OCI-LY3 (cell line): ENCODE measurements around the gene ADTRP.

Source experiments
- H2AFZ ChIP-seq: fragments of 200-600, 300-600 bp; shearing (Covaris generic); 2 replicates; pipeline ENCODE4 v1.6.0; 2014; ENCODE audit warnings: antibody characterized with exemption, low read depth, low read length
- H3K27ac ChIP-seq: fragments of 200-600, 300-600 bp; sonication (generic); 2 replicates; pipeline ENCODE4 v1.5.1; 2014; ENCODE audit warnings: mild to moderate bottlenecking, low read length, moderate library complexity, mixed read lengths
- H3K27me3 ChIP-seq: fragments of 200-600, 300-600 bp; sonication (generic); 2 replicates; pipeline ENCODE4 v1.6.1; 2014; ENCODE audit warnings: low read depth, low read length, mixed read lengths
- H3K36me3 ChIP-seq: fragments of 200-600, 300-600 bp; sonication (generic); replicated peaks from 2 replicates; pipeline ENCODE3; 2014; ENCODE audit warnings: low read depth, low read length, mixed read lengths
- H3K4me1 ChIP-seq: fragments of 300-600, 200-600 bp; sonication (generic); 2 replicates; pipeline ENCODE4 v1.6.1; 2014; ENCODE audit warnings: low read length, mixed read lengths
- H3K4me2 ChIP-seq: fragments of 200-600, 300-600 bp; sonication (generic); 2 replicates; pipeline ENCODE4 v1.6.1; 2014; ENCODE audit warnings: low read length, mixed read lengths
- H3K4me3 ChIP-seq: fragments of 300-600, 200-600 bp; sonication (generic); 2 replicates; pipeline ENCODE4 v1.5.1; 2014; ENCODE audit warnings: antibody characterized with exemption, mild to moderate bottlenecking, low read length, moderate library complexity
- H3K79me2 ChIP-seq: fragments of 300-600, 200-600 bp; shearing (Covaris generic); 2 replicates; pipeline ENCODE4 v1.6.1; 2014; ENCODE audit warnings: mild to moderate bottlenecking, low read length, mixed read lengths
- H3K9ac ChIP-seq: fragments of 300-600, 200-600 bp; shearing (Covaris generic); 2 replicates; pipeline ENCODE4 v1.6.0; 2014; ENCODE audit warnings: mild to moderate bottlenecking, low read length, moderate library complexity
- H3K9me3 ChIP-seq: fragments of 200-600, 300-600 bp; shearing (Covaris generic); 2 replicates; pipeline ENCODE4 v1.6.1; 2014; ENCODE audit warnings: low read length, mixed read lengths; ENCODE audit not compliant: insufficient read depth
- H4K20me1 ChIP-seq: fragments of 200-600, 300-600 bp; sonication (generic); 2 replicates; pipeline ENCODE4 v1.6.1; 2016; ENCODE audit warnings: low read length, mixed read lengths; ENCODE audit not compliant: insufficient read depth
- CTCF ChIP-seq: fragments of 200-600, 300-600 bp; sonication (generic); IDR thresholded peaks from 2 replicates; pipeline ENCODE4 v1.5.1; 2014; ENCODE audit warnings: antibody characterized with exemption, low read length, low read depth
- EZH2phosphoT487 ChIP-seq: fragments of 200-600 bp; shearing (Covaris generic); IDR thresholded peaks from 2 replicates; pipeline ENCODE4 v1.6.1; 2018; ENCODE audit warnings: antibody characterized with exemption, mixed run types, low read depth

The ADTRP gene

GRCh38 chr6:11760015-11760473 is 18.6 kb downstream of the ADTRP start:
- Histone ChIP-seq H3K79me2 (no peaks in the 10 kb centered on the region), H3K4me3 (no peak overlapping the region), H3K9ac (no peak overlapping the region), H3K27me3 (no peaks in the 10 kb centered on the region), H3K9me3 (no peaks in the 10 kb centered on the region), H3K36me3 (no peaks in the 10 kb centered on the region), H3K4me1 (no peaks in the 10 kb centered on the region), H3K27ac (no peak overlapping the region), H3K4me2 (no peak overlapping the region), H2AFZ (no peak overlapping the region), H4K20me1 (no peaks in the 10 kb centered on the region)
- TF ChIP-seq EZH2phosphoT487 (no peak), CTCF (no peak)

GRCh38 chr6:11758878-11759277 is 19.7 kb downstream of the ADTRP start:
- no peaks in the 10 kb centered on the region for H3K27me3 ChIP-seq
- no peaks in the 10 kb centered on the region for H3K79me2 ChIP-seq
- H2AFZ ChIP-seq = no peak overlapping the region
- no peaks in the 10 kb centered on the region for H3K9me3 ChIP-seq
- H3K36me3 ChIP-seq = no peaks in the 10 kb centered on the region
- no peak overlapping the region for H3K9ac ChIP-seq
- no peaks in the 10 kb centered on the region for H4K20me1 ChIP-seq
- TF ChIP-seq EZH2phosphoT487 = no peak
- TF ChIP-seq CTCF = no peak
- H3K4me3 ChIP-seq = no peak overlapping the region
- no peaks in the 10 kb centered on the region for H3K4me1 ChIP-seq
- no peak overlapping the region for H3K4me2 ChIP-seq
- H3K27ac ChIP-seq = no peak overlapping the region

GRCh38 chr6:11756726-11757125 is 21.9 kb downstream of the ADTRP start:
- no peak overlapping the region for H2AFZ ChIP-seq

GRCh38 chr6:11756292-11756691 is 22.3 kb downstream of the ADTRP start:
- TF ChIP-seq CTCF (no peak), EZH2phosphoT487 (no peak)

More at GRCh38 chr6:11756726-11757125, 21.9 kb downstream of the ADTRP start:
- no peak overlapping the region for H3K4me3 ChIP-seq
- H3K36me3 ChIP-seq = no peaks in the 10 kb centered on the region
- H3K27ac ChIP-seq = no peak overlapping the region
- no peaks in the 10 kb centered on the region for H3K79me2 ChIP-seq
- H3K9me3 ChIP-seq = no peaks in the 10 kb centered on the region
- H3K9ac ChIP-seq = no peak overlapping the region
- H3K4me1 ChIP-seq = no peaks in the 10 kb centered on the region
- no peaks in the 10 kb centered on the region for H3K27me3 ChIP-seq
- TF ChIP-seq EZH2phosphoT487 = no peak
- TF ChIP-seq CTCF = no peak
- H3K4me2 ChIP-seq = no peak overlapping the region
- no peaks in the 10 kb centered on the region for H4K20me1 ChIP-seq

More at GRCh38 chr6:11756292-11756691, 22.3 kb downstream of the ADTRP start:
- no peaks in the 10 kb centered on the region for H3K4me1 ChIP-seq
- no peaks in the 10 kb centered on the region for H3K36me3 ChIP-seq
- no peaks in the 10 kb centered on the region for H3K79me2 ChIP-seq
- no peak overlapping the region for H3K4me2 ChIP-seq
- H3K9ac ChIP-seq = no peak overlapping the region
- H3K27me3 ChIP-seq = no peaks in the 10 kb centered on the region
- H3K27ac ChIP-seq = no peak overlapping the region
- H3K9me3 ChIP-seq = no peaks in the 10 kb centered on the region
- H4K20me1 ChIP-seq = no peaks in the 10 kb centered on the region
- H2AFZ ChIP-seq = no peak overlapping the region
- no peak overlapping the region for H3K4me3 ChIP-seq
